GM12878 (cell line): Measurements from ENCODE around the gene RALGDS. TPM values are rescaled to one million over a fixed set of nuclear protein-coding genes. Genes with fewer than 3 reads are reported as not detected.

Experiments
- ATAC-seq: fragments of 200-7000 bp; cut with Tn5 transposase; 3 replicates; pipeline ENCODE4 v1.9.1; 2020; ENCODE audit warnings: mild to moderate bottlenecking, moderate library complexity
- BruUV-seq: library from RNA; stranded (reverse); fragments of 400-500 nt; replicated peaks from 2 replicates; lab custom pipeline; 2021; lab: Mats Ljungman, UMichigan
- CTCF ChIA-PET: fragments of 300-600 bp; sonication (Branson Sonifier 250); formaldehyde crosslinking; extraction: SDS; loops from one replicate; lab custom pipeline; 2021; ENCODE audit warnings: inconsistent platforms; lab: Yijun Ruan, JAX
- POLR2A ChIA-PET: fragments of 350-600 bp; formaldehyde crosslinking; extraction: SDS; loops from one replicate; lab custom pipeline; 2021; ENCODE audit warnings: inconsistent platforms; lab: Charles Lee
- RAD21 ChIA-PET: fragments of 300-600 bp; sonication (Branson Sonifier 250); formaldehyde crosslinking; loops from one replicate; lab custom pipeline; 2023; ENCODE audit warnings: antibody characterized with exemption; ENCODE audit not compliant: unreplicated experiment; lab: Charles Lee
- SMC1A ChIA-PET: fragments of 300-600 bp; sonication (Branson Sonifier 250); formaldehyde crosslinking; loops from one replicate; lab custom pipeline; 2023; ENCODE audit not compliant: unreplicated experiment, uncharacterized antibody; lab: Charles Lee
- DNase-seq: peaks from one replicate; pipeline ENCODE4 v3.0.0-alpha.2; 2011; ENCODE audit warnings: low read depth, low spot score
- FAIRE-seq: peaks from 3 replicates; lab custom pipeline; 2011; peaks lifted over from hg19 to GRCh38; lab: Jason Lieb, UNC
- H2AFZ ChIP-seq: 2 replicates; pipeline ENCODE4 v1.6.0; 2011; ENCODE audit warnings: low read depth, low read length, control low read depth; ENCODE audit not compliant: control insufficient read depth
- H3K27ac ChIP-seq: 2 replicates; pipeline ENCODE4 v1.5.1; 2011; ENCODE audit warnings: control low read depth; ENCODE audit not compliant: control insufficient read depth, insufficient read depth
- H3K27me3 ChIP-seq, 2 experiments: replicated peaks in 1 of 2; 2 replicates each; pipeline versions ENCODE4 v1.6.0 to v1.6.1; 2011; ENCODE audit warnings: low read length in 1 of 2; ENCODE audit not compliant: control insufficient read depth in 2 of 2, insufficient read depth in 2 of 2
- H3K36me3 ChIP-seq, 2 experiments: 2 replicates each; pipeline ENCODE4 v1.5.1; 2011; ENCODE audit warnings: low read length in 1 of 2; ENCODE audit not compliant: control insufficient read depth in 2 of 2, insufficient read depth in 2 of 2
- H3K4me1 ChIP-seq: 2 replicates; pipeline ENCODE4 v1.6.1; 2011; ENCODE audit warnings: mild to moderate bottlenecking, low read length, moderate library complexity, mixed read lengths; ENCODE audit not compliant: control insufficient read depth, insufficient read depth
- H3K4me2 ChIP-seq: 2 replicates; pipeline ENCODE4 v1.6.0; 2011; ENCODE audit warnings: control low read depth; ENCODE audit not compliant: control insufficient read depth, insufficient read depth
- H3K4me3 ChIP-seq: fragments of 200-600 bp; sonication (generic); 2 replicates; pipeline ENCODE4 v1.5.1; 2016
- H3K79me2 ChIP-seq: 2 replicates; pipeline ENCODE4 v1.6.0; 2011; ENCODE audit warnings: low read length; ENCODE audit not compliant: control insufficient read depth, insufficient read depth
- H3K9ac ChIP-seq: 2 replicates; pipeline ENCODE4 v1.8.0; 2011; ENCODE audit warnings: low read length, control low read depth, mixed read lengths; ENCODE audit not compliant: control insufficient read depth, insufficient read depth
- H3K9me3 ChIP-seq: replicated peaks from 3 replicates; pipeline ENCODE4 v1.5.1; 2011; ENCODE audit warnings: mild to moderate bottlenecking, low read length; ENCODE audit not compliant: control insufficient read depth, insufficient read depth
- H4K20me1 ChIP-seq: 2 replicates; pipeline ENCODE4 v1.6.0; 2011; ENCODE audit not compliant: control insufficient read depth, insufficient read depth
- BACH1 ChIP-seq: fragments of 450-650 bp; IDR thresholded peaks from 2 replicates; pipeline ENCODE4 v1.6.1; 2017; ENCODE audit warnings: mild to moderate bottlenecking, borderline replicate concordance
- CEBPZ ChIP-seq: fragments of 150-350 bp; IDR thresholded peaks from 2 replicates; pipeline ENCODE4 v1.6.1; 2016; ENCODE audit warnings: low read depth, low read length
- IRF5 ChIP-seq: fragments of 450-650 bp; IDR thresholded peaks from 2 replicates; pipeline ENCODE4 v1.6.1; 2017; ENCODE audit warnings: borderline replicate concordance
- NBN ChIP-seq: fragments of 450-650 bp; IDR thresholded peaks from 2 replicates; pipeline ENCODE4 v1.6.1; 2016
- SP1 ChIP-seq: IDR thresholded peaks from one replicate; pipeline ENCODE4 v1.6.1; 2011; ENCODE audit warnings: low read depth, low read length
- STAT1 ChIP-seq: fragments of 450-650 bp; conservative IDR thresholded peaks from 2 replicates; pipeline ENCODE4 v1.6.1; 2014; ENCODE audit warnings: antibody characterized with exemption, mild to moderate bottlenecking
- WGBS: methylation state at CpG from one replicate; pipeline ENCODE4 v1.1.6; 2016; ENCODE audit warnings: low lambda C conversion rate; ENCODE audit not compliant: insufficient replicate concordance, insufficient coverage; ENCODE audit errors: missing lambda C conversion rate; 5-methylcytosine and 5-hydroxymethylcytosine counted together
- in situ Hi-C: fragments of 300-500 bp; cut with MboI; formaldehyde crosslinking; loops from 9 replicates; pipeline ENCODE4 v1.14.3; 2018; ENCODE audit warnings: mixed read lengths
- intact Hi-C: fragments of 100-400 bp; cut with micrococcal nuclease; formaldehyde crosslinking; loops from one replicate; pipeline ENCODE4 v1.14.2; 2022; ENCODE audit not compliant: unreplicated experiment
- polyA plus RNA-seq, 11 experiments: library from polyadenylated mRNA; depleted of rRNA in 4 of 11; unstranded in 6 of 11; stranded (reverse) in 5 of 11; fragments of >200 nt; fragmentation: Nextera tagmentation in 4 of 11; fragmentation: Illumina TruSeq in 1 of 11; extraction: Ambion mirVana in 4 of 11; extraction: Trizol in 1 of 11; gene quantifications; 1 replicate in 1 of 11; 2 replicates in 10 of 11; pipeline versions ENCODE4 v1.2.1 to v1.2.3, GENCODE V29; 2011 to 2016; ENCODE audit warnings: inconsistent platforms in 2 of 11, missing spikeins in 2 of 11, low read depth in 1 of 11
- total RNA-seq, 4 experiments: library from RNA; depleted of rRNA in 3 of 4; stranded (reverse); fragments of >200 nt in 3 of 4; fragmentation: Illumina TruSeq in 1 of 4; extraction: Trizol in 1 of 4; gene quantifications; 2 replicates each; pipeline versions ENCODE4 v1.2.1 to v1.2.3, GENCODE V29; 2013 to 2021
- TF ChIP-seq, protein P1 (sequence below): fragments of 450-650 bp; IDR thresholded peaks from 2 replicates; pipeline ENCODE4 v1.6.1; 2016; ENCODE audit warnings: mild to moderate bottlenecking
- TF ChIP-seq, protein P2 (sequence below): IDR thresholded peaks from 2 replicates; pipeline ENCODE4 v1.6.1; 2012; ENCODE audit warnings: low read depth, low read length, improper control_type of control experiment
- TF ChIP-seq, protein P3 (sequence below): IDR thresholded peaks from 2 replicates; pipeline ENCODE4 v1.6.1; 2011; ENCODE audit warnings: borderline replicate concordance, low read depth, mild to moderate bottlenecking, moderate library complexity, low read length; ENCODE audit not compliant: insufficient read depth, poor library complexity, severe bottlenecking

The RALGDS gene
- total and polyA plus RNA-seq, 10 of the 15 experiments (the other 5 are each of a cell fraction or from before 2014, with no cell fraction given) = 1.3 to 48.6 (median 21.2) TPM

GRCh38 chr9:133139246-133140173, 18.5 kb upstream of the RALGDS start (continued):
- TF ChIP-seq, protein P1, sequence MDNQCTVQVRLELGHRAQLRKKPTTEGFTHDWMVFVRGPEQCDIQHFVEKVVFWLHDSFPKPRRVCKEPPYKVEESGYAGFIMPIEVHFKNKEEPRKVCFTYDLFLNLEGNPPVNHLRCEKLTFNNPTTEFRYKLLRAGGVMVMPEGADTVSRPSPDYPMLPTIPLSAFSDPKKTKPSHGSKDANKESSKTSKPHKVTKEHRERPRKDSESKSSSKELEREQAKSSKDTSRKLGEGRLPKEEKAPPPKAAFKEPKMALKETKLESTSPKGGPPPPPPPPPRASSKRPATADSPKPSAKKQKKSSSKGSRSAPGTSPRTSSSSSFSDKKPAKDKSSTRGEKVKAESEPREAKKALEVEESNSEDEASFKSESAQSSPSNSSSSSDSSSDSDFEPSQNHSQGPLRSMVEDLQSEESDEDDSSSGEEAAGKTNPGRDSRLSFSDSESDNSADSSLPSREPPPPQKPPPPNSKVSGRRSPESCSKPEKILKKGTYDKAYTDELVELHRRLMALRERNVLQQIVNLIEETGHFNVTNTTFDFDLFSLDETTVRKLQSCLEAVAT = no peak

DNA sequence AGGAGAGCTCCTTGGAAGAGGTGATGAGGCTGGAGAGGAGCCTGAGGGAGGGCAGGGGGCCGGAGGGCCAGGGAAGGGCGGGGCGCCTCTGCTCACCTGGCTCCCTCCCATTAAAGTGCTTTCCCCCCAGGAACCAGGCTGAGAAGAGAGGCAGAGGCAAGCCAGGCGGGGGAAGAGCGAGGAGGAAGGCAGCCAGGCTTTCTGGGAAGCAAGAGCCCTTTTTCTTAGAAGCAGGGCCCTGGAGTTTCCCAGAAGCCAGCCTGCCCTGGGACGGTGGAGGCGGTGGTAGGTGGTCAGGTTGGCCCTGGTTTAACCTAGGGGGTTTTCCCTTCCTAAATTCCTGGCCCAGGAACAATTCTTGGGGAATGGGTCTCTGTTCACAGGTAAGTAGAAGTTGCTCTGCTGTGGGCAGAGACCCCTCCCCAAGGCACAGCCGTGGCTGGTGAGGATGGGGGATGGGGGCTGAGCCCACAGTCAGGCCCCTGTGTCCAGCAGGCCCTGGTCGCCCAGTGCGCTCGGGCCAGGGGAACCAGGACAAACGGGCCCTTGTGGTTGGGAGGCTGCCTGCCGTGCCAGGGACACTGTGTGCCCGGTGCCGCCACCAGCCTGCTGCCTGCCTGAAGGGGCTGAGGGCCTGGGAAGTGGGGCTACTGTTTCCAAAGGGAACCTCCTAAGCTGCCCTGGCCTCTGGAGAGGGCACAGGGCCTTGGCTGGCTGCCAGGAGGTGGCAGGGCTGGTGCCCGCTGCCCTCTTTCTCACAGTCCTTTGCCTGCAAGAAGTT, 16.6 kb upstream of the RALGDS start:
- ATAC-seq (no peak), DNase-seq (no peak), FAIRE-seq (no peak)
- H2AFZ ChIP-seq = no peak overlapping the region
- RAD21 ChIA-PET = interaction anchor here (1.2 kb wide), 1 partner anchor 10 kb away, joined by 3 read pairs; no protein-coding TSS in a partner anchor
- H3K9ac ChIP-seq = no peak overlapping the region
- 72% methylated on average over 11 of the region's 16 CpGs for WGBS
- CTCF ChIA-PET = interaction anchor here (1.3 to 1.9 kb wide), 2 partner anchors 8 to 10 kb away, joined by 3 to 5 read pairs; no protein-coding TSS in a partner anchor
- intact Hi-C loops = no loop called here
- BruUV-seq = no TSS peak
- H3K79me2 ChIP-seq = peaks cover 66% of the 10 kb centered on the region
- no peaks in the 10 kb centered on the region for H4K20me1 ChIP-seq
- H3K4me1 ChIP-seq = peaks cover 46% of the 10 kb centered on the region
- no peak overlapping the region for H3K4me3 ChIP-seq
- no peaks in the 10 kb centered on the region for H3K27me3 ChIP-seq
- no peak overlapping the region for H3K27ac ChIP-seq
- in situ Hi-C loops = loop anchor here (25.0 kb wide), 1 partner anchor 1875 kb away; no protein-coding TSS in a partner anchor
- SMC1A ChIA-PET = no interaction called here
- H3K9me3 ChIP-seq = no peaks in the 10 kb centered on the region
- H3K4me2 ChIP-seq = no peak overlapping the region
- peaks cover 0 to 4% of the 10 kb centered on the region in 2 experiments; a peak in 2 of 4 replicates for H3K36me3 ChIP-seq
- POLR2A ChIA-PET = interaction anchor here (3.0 kb wide), 1 partner anchor 22 kb away, joined by 17 read pairs; no protein-coding TSS in a partner anchor
- TF ChIP-seq BACH1 (no peak), CEBPZ (no peak), IRF5 (no peak), SP1 (no peak), NBN (no peak), STAT1 (no peak)
- TF ChIP-seq, protein P2, sequence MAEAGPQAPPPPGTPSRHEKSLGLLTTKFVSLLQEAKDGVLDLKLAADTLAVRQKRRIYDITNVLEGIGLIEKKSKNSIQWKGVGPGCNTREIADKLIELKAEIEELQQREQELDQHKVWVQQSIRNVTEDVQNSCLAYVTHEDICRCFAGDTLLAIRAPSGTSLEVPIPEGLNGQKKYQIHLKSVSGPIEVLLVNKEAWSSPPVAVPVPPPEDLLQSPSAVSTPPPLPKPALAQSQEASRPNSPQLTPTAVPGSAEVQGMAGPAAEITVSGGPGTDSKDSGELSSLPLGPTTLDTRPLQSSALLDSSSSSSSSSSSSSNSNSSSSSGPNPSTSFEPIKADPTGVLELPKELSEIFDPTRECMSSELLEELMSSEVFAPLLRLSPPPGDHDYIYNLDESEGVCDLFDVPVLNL = no peak
- TF ChIP-seq, protein P3, sequence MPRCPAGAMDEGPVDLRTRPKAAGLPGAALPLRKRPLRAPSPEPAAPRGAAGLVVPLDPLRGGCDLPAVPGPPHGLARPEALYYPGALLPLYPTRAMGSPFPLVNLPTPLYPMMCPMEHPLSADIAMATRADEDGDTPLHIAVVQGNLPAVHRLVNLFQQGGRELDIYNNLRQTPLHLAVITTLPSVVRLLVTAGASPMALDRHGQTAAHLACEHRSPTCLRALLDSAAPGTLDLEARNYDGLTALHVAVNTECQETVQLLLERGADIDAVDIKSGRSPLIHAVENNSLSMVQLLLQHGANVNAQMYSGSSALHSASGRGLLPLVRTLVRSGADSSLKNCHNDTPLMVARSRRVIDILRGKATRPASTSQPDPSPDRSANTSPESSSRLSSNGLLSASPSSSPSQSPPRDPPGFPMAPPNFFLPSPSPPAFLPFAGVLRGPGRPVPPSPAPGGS = no peak
